Activated CD8-positive, alpha-beta memory T cell treated with anti-CD3 and anti-CD28 coated beads, Interleukin-2, amount 50 U/mL, for 4 hours (primary cell): ENCODE results near the gene CES3.
A peak's percentile ranks its signal among the peaks of the same experiment; 100 is the strongest.

ENCODE experiments used
- DNase-seq: peaks from one replicate; pipeline ENCODE4 v3.0.0-alpha.2; 2020

Gene CES3

GRCh38 chr16:66961065-66961744 lies at the start of gene CES3:
Gene CES3 (plus strand): TSS chr16:66961266. CDS start chr16:66961308, 42 bp downstream.
- peak; percentile 50 for DNase-seq

GRCh38 chr16:66911801-66912200 lies 49.3 kb upstream of the CES3 start:
- no peak for DNase-seq

GRCh38 chr16:66913081-66913480 lies 48.0 kb upstream of the CES3 start:
- DNase-seq = no peak

GRCh38 chr16:66913711-66914110 lies 47.4 kb upstream of the CES3 start:
- no peak for DNase-seq

- no peak for DNase-seq
Measured at GRCh38 chr16:66914541-66914940, 46.5 kb upstream of the CES3 start.

- no peak for DNase-seq
Measured at GRCh38 chr16:66915041-66915440, 46.0 kb upstream of the CES3 start.

- DNase-seq = no peak
Measured at GRCh38 chr16:66916518-66916917, 44.5 kb upstream of the CES3 start.

GRCh38 chr16:66917741-66918140 lies 43.3 kb upstream of the CES3 start:
- DNase-seq = no peak

- no peak for DNase-seq
Measured at GRCh38 chr16:66918355-66918754, 42.7 kb upstream of the CES3 start.

GRCh38 chr16:66918803-66919568 lies 42.1 kb upstream of the CES3 start, which contains the start of gene CDH16:
Gene CDH16 (minus strand): TSS chr16:66918885. CDS start chr16:66918065, 820 bp downstream.
- no peak for DNase-seq

GRCh38 chr16:66919569-66920298 lies 41.3 kb upstream of the CES3 start:
- no peak for DNase-seq

- no peak for DNase-seq
Measured at GRCh38 chr16:66920299-66920590, 40.8 kb upstream of the CES3 start.

GRCh38 chr16:66920924-66921680 lies 40.0 kb upstream of the CES3 start:
- DNase-seq = no peak

GRCh38 chr16:66921729-66922450 lies 39.2 kb upstream of the CES3 start:
- no peak for DNase-seq

GRCh38 chr16:66923247-66923731 lies 37.8 kb upstream of the CES3 start:
- DNase-seq = no peak

GRCh38 chr16:66923866-66924265 lies 37.2 kb upstream of the CES3 start:
- no peak for DNase-seq

GRCh38 chr16:66924527-66925321 lies 36.3 kb upstream of the CES3 start:
- peak; percentile 36 for DNase-seq

- peak; percentile 34 for DNase-seq
Measured at GRCh38 chr16:66925322-66925840, 35.7 kb upstream of the CES3 start, which contains the start of gene RRAD. Gene RRAD (minus strand): TSS chr16:66925535. CDS start chr16:66925179, 356 bp downstream.

- DNase-seq = no peak
Measured at GRCh38 chr16:66926171-66926947, 34.7 kb upstream of the CES3 start.

GRCh38 chr16:66926961-66927436 lies 34.1 kb upstream of the CES3 start:
- no peak for DNase-seq
